ENCODE results near the gene ENOX1. TPM values are rescaled to one million over a fixed set of nuclear protein-coding genes. Genes with fewer than 3 reads are reported as not detected.

Gene ENOX1
- total and polyA plus RNA-seq, 8 donors, result 0.23 to 2.0 (median 0.94) TPM

- no peaks in the 10 kb centered on the region for H3K36me3 ChIP-seq
- no peaks in the 10 kb centered on the region for H3K27me3 ChIP-seq
- ATAC-seq, result no peak
- no peak for TF ChIP-seq CTCF (IDR thresholded peaks at IDR 0.05)
- FAIRE-seq, result no peak
- 89 to 96% methylated on average over 2 of the region's 2 CpGs for WGBS, 2 donors
- DNase-seq, result no peak
- H3K4me1 ChIP-seq, result no peaks in the 10 kb centered on the region
- H3K4me3 ChIP-seq, result no peak overlapping the region
- H3K9me3 ChIP-seq, result no peaks in the 10 kb centered on the region
- no peak overlapping the region for H3K27ac ChIP-seq
- intact Hi-C loops (cut with DNase I), result no loop called here
These were observed 548.3 kb downstream of the ENOX1 start for GRCh38 chr13:43238341-43239083.

- DNase-seq, result no peak
- no peaks in the 10 kb centered on the region for H3K27me3 ChIP-seq
- WGBS, 2 donors, result 80 to 89% methylated on average over 4 of the region's 4 CpGs
- FAIRE-seq, result no peak
- H3K9me3 ChIP-seq, result no peaks in the 10 kb centered on the region
- intact Hi-C loops (cut with DNase I), result no loop called here
- H3K4me3 ChIP-seq, result no peak overlapping the region
- ATAC-seq, result no peak
- no peaks in the 10 kb centered on the region for H3K36me3 ChIP-seq
- H3K4me1 ChIP-seq, result peaks cover 0 to 4% (median 0%) of the 10 kb centered on the region in 3 donors
- TF ChIP-seq CTCF (IDR thresholded peaks at IDR 0.05), result no peak
- no peak overlapping the region for H3K27ac ChIP-seq
These were observed 549.2 kb downstream of the ENOX1 start for GRCh38 chr13:43237616-43238015.

GRCh38 chr13:43235028-43235427 lies 551.7 kb downstream of the ENOX1 start:
- Histone ChIP-seq H3K9me3 (no peaks in the 10 kb centered on the region), H3K4me3 (no peak overlapping the region), H3K27me3 (no peaks in the 10 kb centered on the region), H3K4me1 (peaks cover 0 to 5% (median 0%) of the 10 kb centered on the region in 3 donors), H3K27ac (no peak overlapping the region), H3K36me3 (no peaks in the 10 kb centered on the region)
- TF ChIP-seq CTCF (IDR thresholded peaks at IDR 0.05), result no peak
- DNase-seq, result no peak
- WGBS, 2 donors, result 28 to 57% methylated on average over 1 of the region's 1 CpG
- intact Hi-C loops (cut with DNase I), result no loop called here
- no peak for ATAC-seq
- no peak for FAIRE-seq

- Histone ChIP-seq H3K27me3 (no peaks in the 10 kb centered on the region), H3K4me3 (no peak overlapping the region), H3K27ac (no peak overlapping the region), H3K36me3 (no peaks in the 10 kb centered on the region), H3K4me1 (peaks cover 0 to 5% (median 0%) of the 10 kb centered on the region in 3 donors), H3K9me3 (no peaks in the 10 kb centered on the region)
- intact Hi-C loops (cut with DNase I), result no loop called here
- TF ChIP-seq CTCF (IDR thresholded peaks at IDR 0.05), result no peak
- DNase-seq, result peak in 2 of 6 donors; percentile 5 to 28
- FAIRE-seq, result no peak
- 88 to 90% methylated on average over 1 of the region's 1 CpG for WGBS, 2 donors
- peak; percentile 66 to 86 (median 78) for ATAC-seq
These were observed 553.9 kb downstream of the ENOX1 start for GRCh38 chr13:43232873-43233265.

- Histone ChIP-seq H3K4me1 (peaks cover 0 to 5% (median 0%) of the 10 kb centered on the region in 3 donors), H3K27ac (no peak overlapping the region), H3K9me3 (no peaks in the 10 kb centered on the region), H3K4me3 (no peak overlapping the region), H3K27me3 (no peaks in the 10 kb centered on the region), H3K36me3 (no peaks in the 10 kb centered on the region)
- DNase-seq, result no peak
- TF ChIP-seq CTCF (IDR thresholded peaks at IDR 0.05), result no peak
- no peak for FAIRE-seq
- WGBS, 2 donors, result 44 to 48% methylated on average over 5 of the region's 5 CpGs
- intact Hi-C loops (cut with DNase I), result no loop called here
- peak; percentile 49 to 78 (median 68) for ATAC-seq
These were observed 554.5 kb downstream of the ENOX1 start for GRCh38 chr13:43232144-43232872.
